ENCODE data around the gene AUTS2.

- no peak for TF ChIP-seq CTCF (IDR thresholded peaks at IDR 0.05; ENCODE audit: low read length)
- TF ChIP-seq EZH2 (IDR thresholded peaks at IDR 0.05; ENCODE audit: borderline replicate concordance, low read length): no peak
Measured at GRCh38 chr7:69687739-69688433, 89.6 kb downstream of the AUTS2 start.

Measured in OCI-LY1 (cell line).